Stomach (tissue), 4 donors: ENCODE data around the gene FUT6.

Source experiments
- CTCF ChIP-seq, 7 experiments: fragments of 450-650 bp in 4 of 7; fragments of 200-600 bp in 3 of 7; sonication (generic) in 3 of 7; IDR thresholded peaks; one replicate each; pipeline ENCODE4 v1.5.1; 2016 to 2019; ENCODE audit warnings: antibody characterized with exemption in 7 of 7, control low read depth in 2 of 7, mild to moderate bottlenecking in 1 of 7
- POLR2A ChIP-seq, 4 donors: fragments of 450-650 bp; IDR thresholded peaks; one replicate each; pipeline ENCODE4 v1.6.1; 2016; ENCODE audit warnings: antibody characterized with exemption in 4 of 4, control low read depth in 2 of 4, mild to moderate bottlenecking in 1 of 4, moderate library complexity in 1 of 4

- TF ChIP-seq CTCF (IDR thresholded peaks at IDR 0.05) (no peak), POLR2A (IDR thresholded peaks at IDR 0.05) (no peak)
Observed at GRCh38 chr19:5818594-5818993, 20.9 kb downstream of the FUT6 start.
